HCT116 (cell line): ENCODE measurements around the gene OIP5. TPM values are rescaled to one million over a fixed set of nuclear protein-coding genes. Genes with fewer than 3 reads are reported as not detected.

Source experiments
- ATAC-seq: fragments of 200-7000 bp; cut with Tn5 transposase; 2 replicates; pipeline ENCODE4 v1.9.1; 2020; ENCODE audit warnings: mild to moderate bottlenecking, moderate library complexity
- BruUV-seq: library from RNA; stranded (reverse); fragments of 400-500 nt; replicated peaks from 2 replicates; lab custom pipeline; 2021; lab: Mats Ljungman, UMichigan
- CTCF ChIA-PET: fragments of 300-600 bp; sonication (Branson Sonifier 250); formaldehyde crosslinking; loops from one replicate; lab custom pipeline; 2021; ENCODE audit warnings: antibody characterized with exemption; lab: Charles Lee
- POLR2A ChIA-PET: fragments of 300-600, 350-600 bp; sonication (Branson Sonifier 250); formaldehyde crosslinking; loops from one replicate; lab custom pipeline; 2021; ENCODE audit warnings: antibody characterized with exemption; lab: Charles Lee
- RAD21 ChIA-PET, 2 experiments: fragments of 300-600 bp; sonication (Branson Sonifier 250); formaldehyde crosslinking; loops; one replicate each; lab custom pipeline; 2023; ENCODE audit warnings: low total read pairs in 2 of 2; ENCODE audit not compliant: uncharacterized antibody in 2 of 2, unreplicated experiment in 2 of 2, low non-redundant PET in 1 of 2; lab: Charles Lee
- DNase-seq: peaks from one replicate; pipeline ENCODE4 v3.0.0-alpha.2; 2010; ENCODE audit warnings: low read depth, low spot score
- H2AFZ ChIP-seq: fragments of 200-600 bp; shearing (Covaris generic), sonication (generic); 2 replicates; pipeline ENCODE4 v1.6.1; 2017; ENCODE audit warnings: low read depth, mixed run types, mixed read lengths, antibody characterized with exemption, low read length; ENCODE audit not compliant: poor library complexity, severe bottlenecking
- H3K27ac ChIP-seq: 2 replicates; pipeline ENCODE4 v1.5.1; 2012; ENCODE audit warnings: low read depth, low read length
- H3K27me3 ChIP-seq: fragments of 200-600 bp; sonication (generic); 2 replicates; pipeline ENCODE4 v1.6.1; 2016; ENCODE audit warnings: mixed run types, low read length, mixed read lengths; ENCODE audit not compliant: insufficient read depth
- H3K36me3 ChIP-seq, 2 experiments: fragments of 200-500 bp in 1 of 2; fragments of 200-600 bp in 1 of 2; sonication (Bioruptor generic) in 1 of 2; sonication (generic) in 1 of 2; 2 replicates each; pipeline versions ENCODE4 v1.5.1 to v1.6.1; 2014 to 2016; ENCODE audit warnings: low read length in 2 of 2, inconsistent platforms in 1 of 2, mixed read lengths in 1 of 2, mixed run types in 1 of 2; ENCODE audit not compliant: insufficient read depth in 2 of 2, control insufficient read depth in 1 of 2
- H3K4me1 ChIP-seq, 2 experiments: fragments of 200-600 bp in 1 of 2; sonication (generic) in 1 of 2; 2 replicates each; pipeline versions ENCODE4 v1.5.1 to v1.6.1; 2012 to 2017; ENCODE audit warnings: low read length in 2 of 2, inconsistent platforms in 1 of 2, mild to moderate bottlenecking in 1 of 2, mixed read lengths in 1 of 2, mixed run types in 1 of 2, moderate library complexity in 1 of 2; ENCODE audit not compliant: insufficient read depth in 2 of 2, control insufficient read depth in 1 of 2
- H3K4me2 ChIP-seq: fragments of 200-600 bp; sonication (generic); 2 replicates; pipeline ENCODE4 v1.6.1; 2017; ENCODE audit warnings: mixed run types, low read length, mixed read lengths
- H3K4me3 ChIP-seq, 2 experiments: fragments of 200-600 bp in 1 of 2; sonication (generic) in 1 of 2; replicated peaks in 1 of 2; 2 replicates each; pipeline ENCODE4 v1.5.1; 2011 to 2016; ENCODE audit warnings: low read length in 2 of 2, control low read depth in 1 of 2, low read depth in 1 of 2, mild to moderate bottlenecking in 1 of 2, mixed read lengths in 1 of 2, mixed run types in 1 of 2
- H3K79me2 ChIP-seq: fragments of 200-600 bp; sonication (generic); 2 replicates; pipeline ENCODE4 v1.6.1; 2017; ENCODE audit warnings: mild to moderate bottlenecking, mixed run types, low read length, moderate library complexity, mixed read lengths; ENCODE audit not compliant: insufficient read depth
- H3K9ac ChIP-seq: fragments of 200-600 bp; sonication (generic); 2 replicates; pipeline ENCODE4 v1.6.1; 2016; ENCODE audit warnings: low read length, mixed read lengths
- H3K9me2 ChIP-seq: fragments of 200-600 bp; sonication (generic), shearing (Covaris generic); 2 replicates; pipeline ENCODE4 v1.6.1; 2017; ENCODE audit warnings: mixed run types, mild to moderate bottlenecking, moderate library complexity; ENCODE audit not compliant: insufficient read depth
- H3K9me3 ChIP-seq, 2 experiments: fragments of 200-500 bp in 1 of 2; fragments of 200-600 bp in 1 of 2; sonication (Bioruptor generic) in 1 of 2; sonication (generic) in 1 of 2; 2 replicates each; pipeline ENCODE4 v1.6.1; 2014 to 2017; ENCODE audit warnings: low read length in 2 of 2, mixed read lengths in 2 of 2, inconsistent platforms in 1 of 2, low read depth in 1 of 2, mild to moderate bottlenecking in 1 of 2, mixed run types in 1 of 2, moderate library complexity in 1 of 2; ENCODE audit not compliant: control insufficient read depth in 1 of 2, insufficient read depth in 1 of 2
- H4K20me1 ChIP-seq: fragments of 200-600 bp; sonication (generic), shearing (Covaris generic); 2 replicates; pipeline ENCODE4 v1.6.1; 2017; ENCODE audit warnings: mixed run types, mild to moderate bottlenecking, moderate library complexity; ENCODE audit not compliant: insufficient read depth
- RAD21 ChIP-seq: IDR thresholded peaks from 2 replicates; pipeline ENCODE4 v1.6.1; 2012; ENCODE audit warnings: low read depth, mild to moderate bottlenecking
- YY1 ChIP-seq: IDR thresholded peaks from 2 replicates; pipeline ENCODE4 v1.6.1; 2011; ENCODE audit warnings: low read length, low read depth, moderate library complexity, mild to moderate bottlenecking; ENCODE audit not compliant: insufficient replicate concordance; ENCODE audit errors: extremely low read depth
- ZNF274 ChIP-seq: fragments of 200-500 bp; sonication (Bioruptor generic); IDR thresholded peaks from 2 replicates; pipeline ENCODE4 v1.6.1; 2014; ENCODE audit warnings: mild to moderate bottlenecking, low read depth, low read length, inconsistent platforms
- intact Hi-C: fragments of 100-400 bp; cut with micrococcal nuclease; formaldehyde crosslinking; loops from 2 replicates; pipeline ENCODE4 v1.10.0; 2022
- total RNA-seq: library from RNA; stranded (reverse); gene quantifications from one replicate; pipeline ENCODE4 v1.2.1, GENCODE V29; 2021; ENCODE audit not compliant: unreplicated experiment
- TF ChIP-seq, protein P1 (sequence below), 3 experiments: fragments of 200-600 bp in 1 of 3; sonication (generic) in 1 of 3; IDR thresholded peaks in 2 of 3; conservative IDR thresholded peaks in 1 of 3; 2 replicates each; pipeline ENCODE4 v1.5.1; 2012 to 2017; ENCODE audit warnings: low read depth in 2 of 3, low read length in 2 of 3, antibody characterized with exemption in 1 of 3, borderline replicate concordance in 1 of 3, control low read depth in 1 of 3, mild to moderate bottlenecking in 1 of 3, mixed read lengths in 1 of 3, mixed run types in 1 of 3, moderate library complexity in 1 of 3; ENCODE audit not compliant: insufficient read depth in 1 of 3
- TF ChIP-seq, protein P2 (sequence below): IDR thresholded peaks from 2 replicates; pipeline ENCODE4 v1.6.1; 2011; ENCODE audit warnings: mild to moderate bottlenecking, low read length, moderate library complexity; ENCODE audit not compliant: insufficient replicate concordance; ENCODE audit errors: extremely low read depth

OIP5 gene
- total RNA-seq, 1 experiment from 2014 or later = 19.7 TPM

DNA sequence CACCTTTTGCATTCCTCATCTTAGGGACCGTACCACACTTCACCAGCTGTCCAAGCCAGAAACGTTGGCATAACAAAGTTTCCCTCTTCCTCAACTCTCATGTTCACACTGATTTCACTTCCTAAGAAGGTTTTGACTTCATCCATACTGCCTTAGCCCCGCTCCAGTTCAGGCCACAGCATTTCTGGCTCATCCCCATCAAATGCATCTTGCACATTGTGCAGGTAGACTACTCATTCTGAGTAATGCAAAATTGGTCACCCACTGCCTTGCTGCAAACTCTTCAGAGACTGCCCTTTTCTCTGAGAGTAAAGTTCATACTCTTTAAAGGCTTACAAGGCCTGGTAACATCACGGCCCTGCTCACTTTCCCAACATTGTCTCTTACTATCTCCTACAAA is 9.1 kb upstream of the OIP5 start (continued):
- TF ChIP-seq, protein P1, sequence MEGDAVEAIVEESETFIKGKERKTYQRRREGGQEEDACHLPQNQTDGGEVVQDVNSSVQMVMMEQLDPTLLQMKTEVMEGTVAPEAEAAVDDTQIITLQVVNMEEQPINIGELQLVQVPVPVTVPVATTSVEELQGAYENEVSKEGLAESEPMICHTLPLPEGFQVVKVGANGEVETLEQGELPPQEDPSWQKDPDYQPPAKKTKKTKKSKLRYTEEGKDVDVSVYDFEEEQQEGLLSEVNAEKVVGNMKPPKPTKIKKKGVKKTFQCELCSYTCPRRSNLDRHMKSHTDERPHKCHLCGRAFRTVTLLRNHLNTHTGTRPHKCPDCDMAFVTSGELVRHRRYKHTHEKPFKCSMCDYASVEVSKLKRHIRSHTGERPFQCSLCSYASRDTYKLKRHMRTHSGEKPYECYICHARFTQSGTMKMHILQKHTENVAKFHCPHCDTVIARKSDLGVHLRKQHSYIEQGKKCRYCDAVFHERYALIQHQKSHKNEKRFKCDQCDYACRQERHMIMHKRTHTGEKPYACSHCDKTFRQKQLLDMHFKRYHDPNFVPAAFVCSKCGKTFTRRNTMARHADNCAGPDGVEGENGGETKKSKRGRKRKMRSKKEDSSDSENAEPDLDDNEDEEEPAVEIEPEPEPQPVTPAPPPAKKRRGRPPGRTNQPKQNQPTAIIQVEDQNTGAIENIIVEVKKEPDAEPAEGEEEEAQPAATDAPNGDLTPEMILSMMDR (IDR thresholded peaks at IDR 0.05 in 2 of 3, conservative IDR thresholded peaks at IDR 0.05 in 1 of 3; ENCODE audit: borderline replicate concordance in 1 of 3, insufficient read depth in 1 of 3, low read depth in 2 of 3, low read length in 2 of 3) = no peak
- TF ChIP-seq, protein P2, sequence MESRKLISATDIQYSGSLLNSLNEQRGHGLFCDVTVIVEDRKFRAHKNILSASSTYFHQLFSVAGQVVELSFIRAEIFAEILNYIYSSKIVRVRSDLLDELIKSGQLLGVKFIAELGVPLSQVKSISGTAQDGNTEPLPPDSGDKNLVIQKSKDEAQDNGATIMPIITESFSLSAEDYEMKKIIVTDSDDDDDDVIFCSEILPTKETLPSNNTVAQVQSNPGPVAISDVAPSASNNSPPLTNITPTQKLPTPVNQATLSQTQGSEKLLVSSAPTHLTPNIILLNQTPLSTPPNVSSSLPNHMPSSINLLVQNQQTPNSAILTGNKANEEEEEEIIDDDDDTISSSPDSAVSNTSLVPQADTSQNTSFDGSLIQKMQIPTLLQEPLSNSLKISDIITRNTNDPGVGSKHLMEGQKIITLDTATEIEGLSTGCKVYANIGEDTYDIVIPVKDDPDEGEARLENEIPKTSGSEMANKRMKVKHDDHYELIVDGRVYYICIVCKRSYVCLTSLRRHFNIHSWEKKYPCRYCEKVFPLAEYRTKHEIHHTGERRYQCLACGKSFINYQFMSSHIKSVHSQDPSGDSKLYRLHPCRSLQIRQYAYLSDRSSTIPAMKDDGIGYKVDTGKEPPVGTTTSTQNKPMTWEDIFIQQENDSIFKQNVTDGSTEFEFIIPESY = no peak
- TF ChIP-seq YY1 = no peak
- no peak for TF ChIP-seq ZNF274
- TF ChIP-seq, all 23 proteins: peak for 0

DNA sequence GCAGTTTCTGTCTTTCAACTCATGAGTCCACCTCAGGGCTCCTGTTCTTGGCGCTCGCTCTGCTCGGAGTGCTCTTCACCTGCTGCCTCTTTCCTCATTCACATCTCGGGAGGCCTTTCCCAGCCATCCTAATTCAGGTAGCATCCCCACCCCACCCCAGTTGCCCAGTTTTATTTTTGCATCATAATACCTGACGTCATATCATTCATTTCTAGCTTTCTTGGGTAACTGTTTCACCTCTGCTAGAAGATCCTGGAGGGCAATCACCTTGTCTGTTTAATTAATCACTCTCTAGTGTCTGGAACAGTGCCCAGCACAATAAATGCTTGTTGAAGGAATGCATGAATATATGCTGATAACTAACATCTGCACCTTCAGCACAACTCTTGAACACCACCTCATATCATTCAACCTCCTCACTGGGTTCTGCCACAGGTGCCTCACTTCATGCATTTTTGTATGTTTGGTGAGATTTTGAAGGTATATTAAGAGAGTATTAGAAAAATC is 7.9 kb upstream of the OIP5 start:
- no peaks in the 10 kb centered on the region for H3K27me3 ChIP-seq
- no peak for TF ChIP-seq RAD21
- intact Hi-C loops = no loop called here
- DNase-seq (no peak), ATAC-seq (no peak)
- no TSS peak for BruUV-seq
- H3K27ac ChIP-seq = no peak overlapping the region
- H3K4me2 ChIP-seq = no peak overlapping the region
- ChIA-PET CTCF (no interaction called here), RAD21 (interaction anchor here in 1 of 2 experiments (0.6 kb wide), 1 partner anchor 58 kb away, joined by 3 read pairs; no protein-coding TSS in a partner anchor), POLR2A (no interaction called here)
- no peak overlapping the region for H3K9ac ChIP-seq
- no peaks in the 10 kb centered on the region; the same call in 1 of the 2 replicates for H4K20me1 ChIP-seq
- peaks cover 34 to 56% of the 10 kb centered on the region in 2 experiments for H3K36me3 ChIP-seq
- no peak overlapping the region for H2AFZ ChIP-seq
- H3K9me2 ChIP-seq = no peaks in the 10 kb centered on the region
- H3K4me3 ChIP-seq = no peak overlapping the region
- H3K4me1 ChIP-seq = no peaks in the 10 kb centered on the region
- no peaks in the 10 kb centered on the region for H3K9me3 ChIP-seq
- peaks cover 98% of the 10 kb centered on the region for H3K79me2 ChIP-seq
